T-helper 2 cell (primary cell): ENCODE results near the gene SH3GLB1.
A peak's percentile ranks its signal among the peaks of the same experiment; 100 is the strongest.
"Not testable (repeated sequence)": the region's sequence is repeated elsewhere in the genome, so short reads cannot be mapped to it uniquely, and the experiment has no call there.

Source experiments
- DNase-seq, 5 experiments: peaks; one replicate each; pipeline versions ENCODE4 v3.0.0 to v3.0.0-alpha.2; 2012 to 2022
- total RNA-seq, 2 donors: gene quantifications; one replicate each; lab custom pipeline; 2026; lab: John Stamatoyannopoulos, UW

The SH3GLB1 gene
- 70.5 to 87.5 reads per million in 2 donors for total RNA-seq

GRCh38 chr1:86704458-86704971 lies at the start of gene SH3GLB1:
Gene SH3GLB1 (plus strand): TSS chr1:86704576. CDS start chr1:86704900, 324 bp downstream.
- DNase-seq: peak; percentile 76 to 95 (median 84)

GRCh38 chr1:86658381-86658780 lies 46.0 kb upstream of the SH3GLB1 start:
- DNase-seq: not testable (repeated sequence)

GRCh38 chr1:86666368-86666767 lies 38.0 kb upstream of the SH3GLB1 start:
- no peak for DNase-seq

- DNase-seq: no peak
Measured at GRCh38 chr1:86687595-86687994, 16.8 kb upstream of the SH3GLB1 start.

- no peak for DNase-seq
Measured at GRCh38 chr1:86692641-86693040, 11.7 kb upstream of the SH3GLB1 start.

GRCh38 chr1:86695400-86695799 lies 9.0 kb upstream of the SH3GLB1 start:
- DNase-seq: no peak

GRCh38 chr1:86696522-86696921 lies 7.9 kb upstream of the SH3GLB1 start:
- DNase-seq: no peak

GRCh38 chr1:86699186-86699585 lies 5.2 kb upstream of the SH3GLB1 start:
- DNase-seq: no peak

- DNase-seq: no peak
Measured at GRCh38 chr1:86701731-86702130, 2.6 kb upstream of the SH3GLB1 start.

- not testable (repeated sequence) for DNase-seq
Measured at GRCh38 chr1:86702954-86703494, 1.4 kb upstream of the SH3GLB1 start.

GRCh38 chr1:86703696-86704457 lies 499 bp upstream of the SH3GLB1 start:
- peak in 3 of 5 experiments; percentile 17 to 77 (median 21) for DNase-seq

- peak; percentile 1 to 63 (median 16) for DNase-seq
Measured at GRCh38 chr1:86704972-86705664, 742 bp downstream of the SH3GLB1 start.

GRCh38 chr1:86705665-86705985 lies 1.2 kb downstream of the SH3GLB1 start:
- DNase-seq: peak in 1 of 5 experiments; percentile 27

- no peak for DNase-seq
Measured at GRCh38 chr1:86706018-86706635, 1.8 kb downstream of the SH3GLB1 start.

GRCh38 chr1:86708920-86709319 lies 4.5 kb downstream of the SH3GLB1 start:
- peak in 1 of 5 experiments; percentile 57 for DNase-seq

GRCh38 chr1:86712088-86712860 lies 7.9 kb downstream of the SH3GLB1 start:
- no peak for DNase-seq

- no peak for DNase-seq
Measured at GRCh38 chr1:86713477-86713876, 9.1 kb downstream of the SH3GLB1 start.

- no peak for DNase-seq
Measured at GRCh38 chr1:86714159-86714558, 9.8 kb downstream of the SH3GLB1 start.

GRCh38 chr1:86714561-86715244 lies 10.3 kb downstream of the SH3GLB1 start:
- DNase-seq: no peak

- no peak for DNase-seq
Measured at GRCh38 chr1:86718786-86719185, 14.4 kb downstream of the SH3GLB1 start.

GRCh38 chr1:86731416-86731815 lies 27.0 kb downstream of the SH3GLB1 start:
- no peak for DNase-seq

GRCh38 chr1:86733340-86733739 lies 29.0 kb downstream of the SH3GLB1 start:
- DNase-seq: no peak
